SK-N-SH (cell line): ENCODE results near the gene SAG. TPM values are rescaled to one million over a fixed set of nuclear protein-coding genes. Genes with fewer than 3 reads are reported as not detected.

ENCODE experiments used
- CTCF ChIA-PET: fragments of 300-600, 350-600 bp; formaldehyde crosslinking; extraction: SDS; loops from one replicate; lab custom pipeline; 2021; lab: Yijun Ruan, JAX
- POLR2A ChIA-PET: fragments of 350-600 bp; sonication (Branson Sonifier 250); formaldehyde crosslinking; extraction: SDS; loops from one replicate; lab custom pipeline; 2020; ENCODE audit warnings: antibody characterized with exemption, inconsistent platforms; lab: Yijun Ruan, JAX
- DNase-seq: peaks from one replicate; pipeline ENCODE4 v3.0.0; 2012
- H2AFZ ChIP-seq: fragments of 200-600 bp; sonication (generic); 2 replicates; pipeline ENCODE4 v1.8.1; 2016; ENCODE audit warnings: antibody characterized with exemption, mild to moderate bottlenecking, low read depth
- H3F3A ChIP-seq: fragments of 200-600 bp; sonication (generic); replicated peaks from 2 replicates; pipeline ENCODE3; 2016; ENCODE audit warnings: antibody characterized with exemption, mild to moderate bottlenecking; ENCODE audit not compliant: insufficient read depth
- H3K27ac ChIP-seq, 2 experiments: fragments of 200-500 bp in 1 of 2; fragments of 200-600 bp in 1 of 2; sonication (Bioruptor generic) in 1 of 2; sonication (generic), shearing (Covaris generic) in 1 of 2; 2 replicates each; pipeline versions ENCODE4 v1.5.1 to v1.6.1; 2014 to 2016; ENCODE audit warnings: low read depth in 2 of 2, inconsistent platforms in 1 of 2, low read length in 1 of 2, mild to moderate bottlenecking in 1 of 2, mixed read lengths in 1 of 2
- H3K27me3 ChIP-seq: fragments of 200-600 bp; sonication (generic), shearing (Covaris generic); 2 replicates; pipeline ENCODE4 v1.6.1; 2016; ENCODE audit warnings: mixed run types; ENCODE audit not compliant: insufficient read depth
- H3K36me3 ChIP-seq, 2 experiments: fragments of 200-500 bp in 1 of 2; fragments of 200-600 bp in 1 of 2; sonication (Bioruptor generic) in 1 of 2; sonication (generic) in 1 of 2; replicated peaks in 1 of 2; 2 replicates each; pipeline versions ENCODE3 to v1.5.1; 2014 to 2016; ENCODE audit warnings: low read length in 1 of 2, mild to moderate bottlenecking in 1 of 2; ENCODE audit not compliant: insufficient read depth in 2 of 2, control insufficient read depth in 1 of 2
- H3K4me1 ChIP-seq, 2 experiments: fragments of 200-500 bp in 1 of 2; fragments of 200-600 bp in 1 of 2; sonication (Bioruptor generic) in 1 of 2; sonication (generic), shearing (Covaris generic) in 1 of 2; 2 replicates each; pipeline versions ENCODE4 v1.5.1 to v1.6.1; 2014 to 2016; ENCODE audit warnings: low read depth in 1 of 2, low read length in 1 of 2, mixed run types in 1 of 2; ENCODE audit not compliant: insufficient read depth in 2 of 2, control insufficient read depth in 1 of 2
- H3K4me2 ChIP-seq: fragments of 200-600 bp; sonication (generic), shearing (Covaris generic); 2 replicates; pipeline ENCODE4 v1.6.1; 2017; ENCODE audit warnings: mixed run types
- H3K4me3 ChIP-seq, 2 experiments: fragments of 200-500 bp in 1 of 2; fragments of 200-600 bp in 1 of 2; sonication (Bioruptor generic) in 1 of 2; sonication (generic), shearing (Covaris generic) in 1 of 2; 2 replicates each; pipeline versions ENCODE4 v1.5.1 to v1.8.1; 2014 to 2016; ENCODE audit warnings: low read depth in 2 of 2, inconsistent platforms in 1 of 2, low read length in 1 of 2, mild to moderate bottlenecking in 1 of 2, mixed read lengths in 1 of 2, moderate library complexity in 1 of 2
- H3K79me2 ChIP-seq: fragments of 200-600 bp; sonication (generic); 2 replicates; pipeline ENCODE4 v1.8.1; 2017; ENCODE audit warnings: mild to moderate bottlenecking; ENCODE audit not compliant: insufficient read depth
- H3K9ac ChIP-seq: fragments of 200-600 bp; sonication (generic); 2 replicates; pipeline ENCODE4 v1.6.1; 2017; ENCODE audit warnings: mixed run types
- H3K9me2 ChIP-seq: fragments of 200-600 bp; sonication (generic); 2 replicates; pipeline ENCODE4 v1.6.1; 2017; ENCODE audit warnings: mixed run types
- H3K9me3 ChIP-seq: fragments of 200-600 bp; sonication (generic); 2 replicates; pipeline ENCODE4 v1.6.1; 2017; ENCODE audit warnings: mixed run types, mild to moderate bottlenecking, moderate library complexity
- H4K20me1 ChIP-seq: fragments of 200-600 bp; sonication (generic); 2 replicates; pipeline ENCODE4 v1.6.1; 2017; ENCODE audit warnings: mild to moderate bottlenecking, mixed run types; ENCODE audit not compliant: insufficient read depth
- CHD2 ChIP-seq: fragments of 150-350 bp; IDR thresholded peaks from 2 replicates; pipeline ENCODE4 v1.6.1; 2018; ENCODE audit warnings: low read length; ENCODE audit not compliant: partially characterized antibody
- CTCF ChIP-seq: fragments of 200-600 bp; sonication (generic); IDR thresholded peaks from 2 replicates; pipeline ENCODE4 v1.6.1; 2017; ENCODE audit warnings: antibody characterized with exemption, mild to moderate bottlenecking, moderate library complexity
- EZH2phosphoT487 ChIP-seq: fragments of 200-600 bp; sonication (generic); IDR thresholded peaks from 2 replicates; pipeline ENCODE4 v1.6.1; 2017; ENCODE audit warnings: low read depth, mixed run types, mild to moderate bottlenecking, antibody characterized with exemption, moderate library complexity, borderline replicate concordance
- FOSL2 ChIP-seq: IDR thresholded peaks from 2 replicates; pipeline ENCODE4 v1.4.0; 2012; ENCODE audit warnings: low read depth, mild to moderate bottlenecking, moderate library complexity, borderline replicate concordance
- FOXJ3 ChIP-seq: sonication (generic); formaldehyde crosslinking; IDR thresholded peaks from 2 replicates; pipeline ENCODE4 v1.5.1; 2020; ENCODE audit warnings: mild to moderate bottlenecking, missing genetic modification reagents
- FOXM1 ChIP-seq: IDR thresholded peaks from 2 replicates; pipeline ENCODE4 v1.4.0; 2012; ENCODE audit warnings: low read depth, mild to moderate bottlenecking
- GABPA ChIP-seq: IDR thresholded peaks from 2 replicates; pipeline ENCODE4 v1.4.0; 2012; ENCODE audit warnings: low read depth, mild to moderate bottlenecking
- GATA2 ChIP-seq: sonication (generic); formaldehyde crosslinking; IDR thresholded peaks from 2 replicates; pipeline ENCODE4 v1.5.0; 2020; ENCODE audit warnings: mild to moderate bottlenecking, missing genetic modification reagents
- JUND ChIP-seq: IDR thresholded peaks from 2 replicates; pipeline ENCODE4 v1.4.0; 2012
- MXI1 ChIP-seq: IDR thresholded peaks from 2 replicates; pipeline ENCODE4 v1.6.1; 2012; ENCODE audit warnings: mild to moderate bottlenecking, low read depth, low read length, improper control_type of control experiment
- NFIC ChIP-seq: IDR thresholded peaks from 2 replicates; pipeline ENCODE4 v1.4.0; 2012; ENCODE audit warnings: borderline replicate concordance
- NRF1 ChIP-seq: IDR thresholded peaks from 2 replicates; pipeline ENCODE4 v1.6.1; 2012; ENCODE audit warnings: low read depth, mild to moderate bottlenecking, low read length
- PBX3 ChIP-seq: IDR thresholded peaks from 2 replicates; pipeline ENCODE4; 2012
- POLR2AphosphoS5 ChIP-seq: IDR thresholded peaks from 2 replicates; pipeline ENCODE4 v1.6.1; 2012; ENCODE audit warnings: low read depth, low read length
- RAD21 ChIP-seq: IDR thresholded peaks from 2 replicates; pipeline ENCODE4 v1.6.1; 2012; ENCODE audit warnings: mild to moderate bottlenecking, low read length
- REST ChIP-seq: IDR thresholded peaks from 2 replicates; pipeline ENCODE4 v1.6.1; 2012; ENCODE audit warnings: mild to moderate bottlenecking, low read depth, low read length, moderate library complexity
- RXRA ChIP-seq: IDR thresholded peaks from 2 replicates; pipeline ENCODE4 v1.4.0; 2012; ENCODE audit warnings: low read depth, mild to moderate bottlenecking, borderline replicate concordance
- SIN3A ChIP-seq: IDR thresholded peaks from 2 replicates; pipeline ENCODE4 v1.6.1; 2012; ENCODE audit warnings: low read depth, mild to moderate bottlenecking, low read length, moderate library complexity, borderline replicate concordance
- SMC3 ChIP-seq: IDR thresholded peaks from 2 replicates; pipeline ENCODE4 v1.6.1; 2012; ENCODE audit warnings: low read depth, low read length, improper control_type of control experiment
- TCF12 ChIP-seq: IDR thresholded peaks from 2 replicates; pipeline ENCODE4 v1.4.0; 2012
- TEAD4 ChIP-seq: IDR thresholded peaks from 2 replicates; pipeline ENCODE4 v1.4.0; 2012; ENCODE audit warnings: mild to moderate bottlenecking, borderline replicate concordance; ENCODE audit not compliant: insufficient read depth
- YY1 ChIP-seq: IDR thresholded peaks from 2 replicates; pipeline ENCODE4 v1.4.0; 2012; ENCODE audit warnings: low read depth, mild to moderate bottlenecking
- WGBS: methylation state at CpG from one replicate; pipeline ENCODE4 v1.1.6; 2017; ENCODE audit warnings: low lambda C conversion rate; 5-methylcytosine and 5-hydroxymethylcytosine counted together
- polyA plus RNA-seq, 3 experiments: library from polyadenylated mRNA; depleted of rRNA; stranded (reverse); fragments of >200 nt; gene quantifications; 2 replicates each; pipeline ENCODE4 v1.2.3, GENCODE V29; 2012

Gene SAG
- polyA plus RNA-seq, 1 of the 3 experiments (the other 2 are of a cell fraction): not detected

- no peaks in the 10 kb centered on the region for H4K20me1 ChIP-seq
- H3K27me3 ChIP-seq: no peaks in the 10 kb centered on the region
- H3K9me3 ChIP-seq: 0 out of 2 replicates have a peak, but pooled peaks cover 3% of the 10 kb centered on the region
- no peak overlapping the region for H2AFZ ChIP-seq
- ChIA-PET POLR2A (interaction anchor here (0.7 kb wide), 1 partner anchor 11 kb away, joined by 3 read pairs; no protein-coding TSS in a partner anchor), CTCF (interaction anchor here (1.0 to 2.3 kb wide), 4 partner anchors 12 to 105 kb away, joined by 4 to 18 read pairs (median 6); partner anchors contain the start of gene DGKD)
- WGBS: 40% methylated on average over 5 of the region's 5 CpGs
- H3K9ac ChIP-seq: no peak overlapping the region
- H3K79me2 ChIP-seq: no peaks in the 10 kb centered on the region
- no peaks in the 10 kb centered on the region for H3K9me2 ChIP-seq
- H3F3A ChIP-seq: no peaks in the 10 kb centered on the region
- H3K36me3 ChIP-seq: no peaks in the 10 kb centered on the region
- H3K4me3 ChIP-seq: no peak overlapping the region
- no peak overlapping the region for H3K27ac ChIP-seq
- peaks cover 0 to 9% of the 10 kb centered on the region in 2 experiments; a peak in 1 of 4 replicates for H3K4me1 ChIP-seq
- no peak overlapping the region for H3K4me2 ChIP-seq
- TF ChIP-seq PBX3 (no peak), SMC3 (peak; percentile 8; the same call in 1 of the 2 replicates), FOXM1 (no peak), MXI1 (0 out of 2 replicates have a peak, but pooled peaks have one; percentile 45), RAD21 (peak; percentile 36), GATA2 (peak; percentile 84)
- peak; percentile 63 for DNase-seq
Observed at GRCh38 chr2:233338046-233338445, 30.4 kb downstream of the SAG start.

- ChIA-PET CTCF (interaction anchor here (0.6 to 2.3 kb wide), 3 partner anchors 14 to 104 kb away, joined by 3 to 18 read pairs (median 6); no protein-coding TSS in a partner anchor), POLR2A (interaction anchor here (0.7 kb wide), 1 partner anchor 10 kb away, joined by 3 read pairs; no protein-coding TSS in a partner anchor)
- Histone ChIP-seq H3K4me2 (no peak overlapping the region), H3K27me3 (no peaks in the 10 kb centered on the region), H3F3A (no peaks in the 10 kb centered on the region), H3K36me3 (no peaks in the 10 kb centered on the region), H3K4me3 (no peak overlapping the region), H3K4me1 (peaks cover 0 to 9% of the 10 kb centered on the region in 2 experiments; a peak in 1 of 4 replicates), H3K9me3 (0 out of 2 replicates have a peak, but pooled peaks cover 3% of the 10 kb centered on the region), H2AFZ (no peak overlapping the region), H3K79me2 (no peaks in the 10 kb centered on the region), H3K9me2 (no peaks in the 10 kb centered on the region), H3K9ac (no peak overlapping the region), H4K20me1 (no peaks in the 10 kb centered on the region), H3K27ac (no peak overlapping the region)
- TF ChIP-seq FOXM1 (no peak), GABPA (no peak), NFIC (no peak), EZH2phosphoT487 (no peak), POLR2AphosphoS5 (no peak), CHD2 (no peak), FOXJ3 (CRISPR knock-in tag) (no peak), TCF12 (no peak), RXRA (no peak), JUND (no peak), YY1 (no peak), REST (no peak), SMC3 (no peak), TEAD4 (no peak), SIN3A (no peak), FOSL2 (no peak), NRF1 (no peak), CTCF (no peak)
- DNase-seq: no peak
- 86% methylated on average over 3 of the region's 3 CpGs for WGBS
Observed at GRCh38 chr2:233338812-233339368, 31.3 kb downstream of the SAG start.
